Lower leg skin (tissue), 4 donors: Measurements from ENCODE around the gene FAM221B. TPM values are rescaled to one million over a fixed set of nuclear protein-coding genes. Genes with fewer than 3 reads are reported as not detected.

Experiments used
- DNase-seq, 2 donors: peaks; one replicate each; pipeline ENCODE4 v3.0.0-alpha.2; 2019; ENCODE audit warnings: low spot score in 2 of 2
- H3K4me3 ChIP-seq: fragments of 200-600 bp; sonication (generic); 2 replicates; pipeline ENCODE4 v1.5.1; 2017; ENCODE audit warnings: mild to moderate bottlenecking, low read depth; ENCODE audit not compliant: poor library complexity, severe bottlenecking
- POLR2A ChIP-seq, 2 donors: fragments of 450-650 bp; IDR thresholded peaks; one replicate each; pipeline ENCODE4 v1.6.1; 2016 to 2017; ENCODE audit warnings: antibody characterized with exemption in 2 of 2, mild to moderate bottlenecking in 1 of 2, moderate library complexity in 1 of 2
- WGBS, 2 donors: methylation state at CpG; one replicate each; pipeline ENCODE4 v1.1.5; 2018; 5-methylcytosine and 5-hydroxymethylcytosine counted together
- intact Hi-C: fragments of 100-400 bp; cut with DNase I; formaldehyde crosslinking; loops from one replicate; pipeline ENCODE4 v1.15.0; 2023; ENCODE audit warnings: low total_unique reads
- total RNA-seq, 4 donors: library from RNA; depleted of rRNA; stranded (reverse); fragments of >200 nt; gene quantifications; one replicate each; pipeline ENCODE4 v1.1.0, GENCODE V29; 2016
- TF ChIP-seq, protein P1 (sequence below), 3 donors: fragments of 450-650 bp; IDR thresholded peaks; one replicate each; pipeline ENCODE4 v1.5.1; 2016; ENCODE audit warnings: antibody characterized with exemption in 3 of 3, mild to moderate bottlenecking in 3 of 3, moderate library complexity in 2 of 3

The FAM221B gene
- total RNA-seq, 4 donors from 2014 or later, result not detected

DNA sequence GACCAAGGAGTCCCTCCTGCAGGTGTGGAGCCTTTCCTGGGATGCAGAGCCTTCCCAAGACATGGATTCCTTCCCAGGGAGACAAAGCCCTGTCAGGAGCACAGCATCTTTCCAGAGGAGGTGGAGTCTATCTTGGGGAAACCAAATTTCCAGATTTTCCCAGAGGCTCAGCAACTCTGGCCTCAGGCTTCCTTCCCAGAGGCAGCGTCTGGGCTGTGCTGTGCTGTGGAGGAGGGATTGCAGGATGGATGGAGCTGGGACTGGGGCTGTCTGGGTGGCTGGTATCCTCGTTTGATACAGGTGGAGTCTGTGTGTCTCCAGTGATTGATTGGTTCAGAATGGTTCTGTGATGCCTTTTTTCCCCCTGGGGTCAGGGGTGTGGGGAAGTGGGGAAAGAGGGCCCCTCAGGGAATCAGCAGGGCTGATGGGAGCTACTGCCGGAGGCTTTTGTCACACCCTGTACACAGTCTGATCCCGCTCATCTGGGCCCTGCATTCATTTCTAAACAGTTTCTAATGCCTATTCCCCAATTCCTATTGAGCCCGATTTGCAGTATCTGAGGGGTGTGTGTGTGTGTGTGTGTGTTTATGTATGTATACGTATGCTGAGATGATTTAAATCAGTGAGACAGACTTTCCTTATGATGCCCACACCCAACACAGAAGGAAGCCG lies 25.7 kb upstream of the FAM221B start:
- TF ChIP-seq, protein P1, sequence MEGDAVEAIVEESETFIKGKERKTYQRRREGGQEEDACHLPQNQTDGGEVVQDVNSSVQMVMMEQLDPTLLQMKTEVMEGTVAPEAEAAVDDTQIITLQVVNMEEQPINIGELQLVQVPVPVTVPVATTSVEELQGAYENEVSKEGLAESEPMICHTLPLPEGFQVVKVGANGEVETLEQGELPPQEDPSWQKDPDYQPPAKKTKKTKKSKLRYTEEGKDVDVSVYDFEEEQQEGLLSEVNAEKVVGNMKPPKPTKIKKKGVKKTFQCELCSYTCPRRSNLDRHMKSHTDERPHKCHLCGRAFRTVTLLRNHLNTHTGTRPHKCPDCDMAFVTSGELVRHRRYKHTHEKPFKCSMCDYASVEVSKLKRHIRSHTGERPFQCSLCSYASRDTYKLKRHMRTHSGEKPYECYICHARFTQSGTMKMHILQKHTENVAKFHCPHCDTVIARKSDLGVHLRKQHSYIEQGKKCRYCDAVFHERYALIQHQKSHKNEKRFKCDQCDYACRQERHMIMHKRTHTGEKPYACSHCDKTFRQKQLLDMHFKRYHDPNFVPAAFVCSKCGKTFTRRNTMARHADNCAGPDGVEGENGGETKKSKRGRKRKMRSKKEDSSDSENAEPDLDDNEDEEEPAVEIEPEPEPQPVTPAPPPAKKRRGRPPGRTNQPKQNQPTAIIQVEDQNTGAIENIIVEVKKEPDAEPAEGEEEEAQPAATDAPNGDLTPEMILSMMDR (IDR thresholded peaks at IDR 0.05), result no peak
- no peak for TF ChIP-seq POLR2A (IDR thresholded peaks at IDR 0.05)
- no peak overlapping the region for H3K4me3 ChIP-seq
- intact Hi-C loops, result no loop called here
- WGBS, 2 donors, result 79 to 84% methylated on average over 7 of the region's 7 CpGs
- DNase-seq, result no peak

DNA sequence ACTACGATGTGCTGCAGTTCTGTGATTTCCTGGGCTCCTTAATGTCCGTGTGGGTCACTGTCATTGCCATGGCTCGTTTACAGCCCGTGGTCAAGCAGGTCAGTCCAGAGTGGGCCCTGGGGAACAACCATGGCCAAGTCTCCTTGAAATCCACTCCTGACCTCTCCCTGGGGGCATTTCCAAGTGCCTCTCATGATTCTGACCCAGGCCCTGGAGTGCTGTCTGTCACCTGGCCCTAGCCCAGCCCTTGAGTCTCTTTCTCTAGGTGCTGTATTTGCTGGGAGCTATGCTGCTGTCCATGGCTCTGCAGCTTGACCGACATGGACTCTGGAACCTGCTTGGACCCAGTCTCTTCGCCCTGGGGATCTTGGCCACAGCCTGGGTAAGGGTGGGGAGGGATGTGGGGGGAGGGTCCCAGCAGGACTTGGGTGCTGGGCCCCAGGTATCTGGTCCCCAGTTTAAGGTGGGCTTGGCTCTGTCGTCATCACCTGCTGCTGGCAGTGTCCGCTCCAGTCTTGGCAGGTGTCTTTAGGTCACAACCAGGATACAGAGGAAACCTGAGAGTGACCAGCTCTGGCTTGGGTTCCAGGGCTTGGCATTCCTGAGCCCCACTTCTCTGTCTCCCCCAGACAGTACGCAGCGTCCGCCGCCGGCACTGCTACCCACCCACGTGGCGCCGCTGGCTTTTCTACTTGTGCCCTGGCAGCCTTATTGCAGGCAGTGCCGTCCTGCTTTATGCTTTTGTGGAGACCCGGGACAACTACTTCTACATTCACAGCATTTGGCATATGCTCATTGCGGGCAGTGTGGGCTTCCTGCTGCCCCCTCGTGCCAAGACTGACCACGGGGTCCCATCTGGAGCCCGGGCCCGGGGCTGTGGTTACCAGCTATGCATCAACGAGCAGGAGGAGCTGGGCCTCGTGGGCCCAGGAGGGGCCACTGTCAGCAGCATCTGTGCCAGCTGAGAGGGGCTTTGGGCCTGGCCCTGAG lies 24.6 kb upstream of the FAM221B start:
- TF ChIP-seq, protein P1 (IDR thresholded peaks at IDR 0.05), result no peak
- no peak for TF ChIP-seq POLR2A (IDR thresholded peaks at IDR 0.05)
- intact Hi-C loops, result no loop called here
- no peak overlapping the region for H3K4me3 ChIP-seq
- DNase-seq, result peak in 1 of 2 donors; percentile 81
- WGBS, 2 donors, result 93 to 94% methylated on average over 25 of the region's 25 CpGs

DNA sequence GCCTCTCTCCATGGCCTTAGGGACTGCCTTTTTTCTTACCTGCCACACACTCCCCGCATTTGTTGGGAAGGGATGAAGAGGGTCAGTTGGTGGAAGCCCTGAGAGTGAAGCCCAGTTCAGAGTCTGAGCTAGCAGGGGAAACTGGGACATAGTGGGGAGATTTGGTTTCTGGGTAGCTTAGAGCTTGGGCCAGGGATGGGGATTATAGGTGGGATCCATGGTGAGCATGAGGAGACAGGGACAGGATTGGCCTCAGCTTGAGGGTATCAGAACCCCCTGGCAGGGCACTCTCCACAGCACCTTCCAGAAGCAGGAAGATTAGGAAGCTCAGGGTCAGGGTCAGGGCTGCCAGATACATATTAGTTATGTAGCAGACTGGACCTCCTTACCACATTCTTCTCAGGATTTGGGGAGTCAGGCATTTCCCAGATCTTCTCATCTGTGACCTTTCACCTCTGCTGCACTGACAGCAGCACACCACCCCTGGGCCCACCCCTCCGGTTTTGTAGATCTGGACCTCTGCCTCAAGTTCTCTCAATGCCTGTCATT lies 23.8 kb upstream of the FAM221B start:
- DNase-seq, result peak in 1 of 2 donors; percentile 66
- WGBS, 2 donors, result 92 to 94% methylated on average over 2 of the region's 2 CpGs
- intact Hi-C loops, result no loop called here
- no peak for TF ChIP-seq POLR2A (IDR thresholded peaks at IDR 0.05)
- TF ChIP-seq, protein P1 (IDR thresholded peaks at IDR 0.05), result no peak
- no peak overlapping the region for H3K4me3 ChIP-seq

DNA sequence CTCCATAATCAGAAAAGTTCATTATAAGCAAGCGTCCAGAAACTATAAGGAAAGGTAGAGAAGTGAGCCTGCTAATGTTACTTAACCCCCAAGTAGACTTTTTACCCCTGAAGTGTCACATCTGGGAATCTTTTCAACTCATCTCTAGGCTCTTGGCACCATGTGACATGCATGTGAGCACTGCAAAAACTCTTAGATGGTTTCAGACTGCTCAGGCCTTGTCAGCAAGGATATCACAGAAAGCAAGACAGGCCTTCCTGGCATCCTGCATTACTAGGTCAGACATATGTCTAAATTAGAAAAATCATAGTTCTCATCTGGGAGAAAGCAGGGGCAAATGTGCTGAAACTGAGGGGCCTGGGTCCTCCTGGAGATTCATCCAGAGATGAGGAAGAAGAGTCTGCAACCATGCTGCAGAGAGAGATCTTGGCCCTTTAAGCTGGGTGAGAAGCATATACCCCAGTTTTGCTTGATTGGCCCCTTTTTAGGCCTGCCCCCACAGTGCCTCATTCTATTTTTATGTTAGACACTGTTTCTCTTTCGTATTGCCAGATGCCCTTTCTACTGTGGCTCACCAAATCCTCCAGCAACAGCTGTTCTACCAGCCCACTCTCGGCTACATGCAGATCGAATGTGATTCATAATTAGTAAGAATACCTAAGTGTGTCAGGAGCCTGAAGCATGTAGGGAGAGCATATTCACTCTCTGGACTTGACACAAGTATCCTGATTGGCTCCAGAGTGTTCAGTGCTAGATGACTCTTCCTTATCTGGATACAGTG lies 19.4 kb upstream of the FAM221B start:
- intact Hi-C loops, result no loop called here
- no peak for DNase-seq
- TF ChIP-seq POLR2A (IDR thresholded peaks at IDR 0.05), result no peak
- TF ChIP-seq, protein P1 (IDR thresholded peaks at IDR 0.05), result no peak
- WGBS, 2 donors, result 58 to 76% methylated on average over 4 of the region's 4 CpGs
- H3K4me3 ChIP-seq, result no peak overlapping the region
